ENCODE results near the gene SMAD3. TPM values are rescaled to one million over a fixed set of nuclear protein-coding genes. Genes with fewer than 3 reads are reported as not detected.
A peak's percentile ranks its signal among the peaks of the same experiment; 100 is the strongest.

The SMAD3 gene
- total RNA-seq, 1 experiment from 2014 or later = 99.5 TPM

DNA sequence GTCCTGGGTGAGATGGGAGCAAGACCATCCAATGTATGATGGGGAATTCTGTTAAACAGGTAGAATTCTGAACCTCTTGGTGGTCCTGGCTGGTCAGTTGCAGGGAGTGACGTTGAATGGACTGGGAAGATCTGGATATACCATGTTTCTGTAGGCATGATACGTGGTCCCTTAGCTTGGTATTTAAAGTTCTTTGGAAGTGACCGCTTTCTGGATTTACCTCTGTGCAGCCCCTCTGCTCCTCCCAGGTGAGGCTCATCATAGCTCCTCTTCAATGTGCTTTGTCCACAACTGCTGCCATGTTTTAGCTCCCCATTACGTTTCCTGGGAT, 37.2 kb downstream of the SMAD3 start:
- no peak overlapping the region for H3K4me3 ChIP-seq
- peaks cover 5% of the 10 kb centered on the region for H3K36me3 ChIP-seq (ENCODE audit: low read depth)
- no peaks in the 10 kb centered on the region for H3K27me3 ChIP-seq (ENCODE audit: insufficient read depth, low read depth)
- no peaks in the 10 kb centered on the region for H3K9me3 ChIP-seq (ENCODE audit: insufficient read depth, low read depth)
- peaks cover 51% of the 10 kb centered on the region for H3F3A ChIP-seq (ENCODE audit: insufficient read depth, low read depth)
- CTCF ChIA-PET = no interaction called here
- intact Hi-C loops (cut with micrococcal nuclease; ENCODE audit: unreplicated experiment) = loop anchor here (10.0 kb wide), 1 partner anchor 202 kb away; no protein-coding TSS in a partner anchor
- no peak overlapping the region for H2AFZ ChIP-seq
- H3K27ac ChIP-seq = peak overlapping the region; percentile 100; the same call in 1 of the 2 replicates
- POLR2A ChIA-PET (ENCODE audit: unreplicated experiment) = no interaction called here
- TF ChIP-seq, protein P1, sequence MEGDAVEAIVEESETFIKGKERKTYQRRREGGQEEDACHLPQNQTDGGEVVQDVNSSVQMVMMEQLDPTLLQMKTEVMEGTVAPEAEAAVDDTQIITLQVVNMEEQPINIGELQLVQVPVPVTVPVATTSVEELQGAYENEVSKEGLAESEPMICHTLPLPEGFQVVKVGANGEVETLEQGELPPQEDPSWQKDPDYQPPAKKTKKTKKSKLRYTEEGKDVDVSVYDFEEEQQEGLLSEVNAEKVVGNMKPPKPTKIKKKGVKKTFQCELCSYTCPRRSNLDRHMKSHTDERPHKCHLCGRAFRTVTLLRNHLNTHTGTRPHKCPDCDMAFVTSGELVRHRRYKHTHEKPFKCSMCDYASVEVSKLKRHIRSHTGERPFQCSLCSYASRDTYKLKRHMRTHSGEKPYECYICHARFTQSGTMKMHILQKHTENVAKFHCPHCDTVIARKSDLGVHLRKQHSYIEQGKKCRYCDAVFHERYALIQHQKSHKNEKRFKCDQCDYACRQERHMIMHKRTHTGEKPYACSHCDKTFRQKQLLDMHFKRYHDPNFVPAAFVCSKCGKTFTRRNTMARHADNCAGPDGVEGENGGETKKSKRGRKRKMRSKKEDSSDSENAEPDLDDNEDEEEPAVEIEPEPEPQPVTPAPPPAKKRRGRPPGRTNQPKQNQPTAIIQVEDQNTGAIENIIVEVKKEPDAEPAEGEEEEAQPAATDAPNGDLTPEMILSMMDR (conservative IDR thresholded peaks at IDR 0.05) = no peak
- no peak for TF ChIP-seq EZH2 (IDR thresholded peaks at IDR 0.05; ENCODE audit: low read depth)
- BruUV-seq (replicated peaks) = no TSS peak
- H3K79me2 ChIP-seq (ENCODE audit: low read depth) = peaks cover 86% of the 10 kb centered on the region
- H3K4me2 ChIP-seq = no peak overlapping the region
- H4K20me1 ChIP-seq (ENCODE audit: insufficient read depth) = no peaks in the 10 kb centered on the region
- no peaks in the 10 kb centered on the region for H3K9me2 ChIP-seq (ENCODE audit: insufficient read depth)
- DNase-seq = no peak
- peaks cover 48% of the 10 kb centered on the region for H3K4me1 ChIP-seq (replicated peaks; ENCODE audit: insufficient read depth)

DNA sequence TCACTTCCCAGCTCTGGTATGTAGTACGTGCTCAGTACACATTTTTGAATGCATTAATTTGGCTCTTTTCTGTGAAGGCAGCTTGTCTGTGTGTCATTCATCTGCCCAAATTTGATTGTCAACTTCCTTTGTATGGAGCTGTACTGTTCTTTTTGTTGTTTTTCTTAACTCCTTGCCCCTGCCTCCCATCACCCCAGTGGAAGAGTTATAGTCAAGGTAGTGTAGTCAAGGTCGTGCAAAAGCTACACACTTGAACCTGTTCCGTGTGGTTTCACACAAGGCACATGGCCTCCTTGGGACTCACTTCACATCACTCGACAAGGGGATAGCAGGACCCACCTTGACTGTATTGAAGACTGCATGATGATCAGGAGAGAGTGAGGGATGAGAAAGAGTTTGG, 37.6 kb downstream of the SMAD3 start:
- Histone ChIP-seq H3K9me3 (ENCODE audit: insufficient read depth, low read depth) (no peaks in the 10 kb centered on the region), H3K27ac (peak overlapping the region; percentile 100), H3K9me2 (ENCODE audit: insufficient read depth) (no peaks in the 10 kb centered on the region), H3F3A (ENCODE audit: insufficient read depth, low read depth) (peaks cover 53% of the 10 kb centered on the region), H4K20me1 (ENCODE audit: insufficient read depth) (no peaks in the 10 kb centered on the region), H3K27me3 (ENCODE audit: insufficient read depth, low read depth) (no peaks in the 10 kb centered on the region), H3K79me2 (ENCODE audit: low read depth) (peaks cover 86% of the 10 kb centered on the region), H3K4me2 (no peak overlapping the region), H3K4me1 (replicated peaks; ENCODE audit: insufficient read depth) (peaks cover 51% of the 10 kb centered on the region), H3K4me3 (no peak overlapping the region), H3K36me3 (ENCODE audit: low read depth) (peaks cover 2% of the 10 kb centered on the region; the same call in 1 of the 2 replicates), H2AFZ (no peak overlapping the region)
- TF ChIP-seq EZH2 (IDR thresholded peaks at IDR 0.05; ENCODE audit: low read depth) = no peak
- TF ChIP-seq, protein P1 (conservative IDR thresholded peaks at IDR 0.05) = no peak
- intact Hi-C loops (cut with micrococcal nuclease; ENCODE audit: unreplicated experiment) = loop anchor here (10.0 kb wide), 1 partner anchor 202 kb away; no protein-coding TSS in a partner anchor
- ChIA-PET CTCF (no interaction called here), POLR2A (ENCODE audit: unreplicated experiment) (no interaction called here)
- DNase-seq = no peak
- BruUV-seq (replicated peaks) = no TSS peak

DNA sequence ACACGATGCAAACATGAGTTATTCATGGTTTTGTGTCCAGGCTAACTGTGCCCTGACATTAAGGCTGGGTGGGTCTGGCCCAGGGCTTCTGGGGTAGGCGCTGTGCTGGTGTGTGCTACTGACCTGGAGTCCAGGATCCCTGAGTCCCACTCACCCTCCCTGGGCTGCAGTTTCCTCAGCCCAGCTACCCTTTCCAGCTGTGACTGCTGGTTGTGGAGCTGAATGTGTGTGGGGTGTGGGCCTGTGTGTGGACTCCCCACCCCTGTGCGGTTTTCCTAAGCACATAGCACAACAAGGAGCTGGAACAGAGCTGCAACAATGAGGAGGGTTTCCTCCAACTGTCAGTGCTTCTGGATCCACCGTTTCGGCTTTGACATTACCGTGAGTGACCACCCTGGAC, 38.0 kb downstream of the SMAD3 start:
- Histone ChIP-seq H3F3A (ENCODE audit: insufficient read depth, low read depth) (peaks cover 57% of the 10 kb centered on the region), H3K79me2 (ENCODE audit: low read depth) (peaks cover 86% of the 10 kb centered on the region), H3K27ac (peak overlapping the region; percentile 100), H3K4me1 (replicated peaks; ENCODE audit: insufficient read depth) (peaks cover 55% of the 10 kb centered on the region), H2AFZ (no peak overlapping the region), H3K9me3 (ENCODE audit: insufficient read depth, low read depth) (no peaks in the 10 kb centered on the region), H3K4me3 (no peak overlapping the region), H4K20me1 (ENCODE audit: insufficient read depth) (no peaks in the 10 kb centered on the region), H3K9me2 (ENCODE audit: insufficient read depth) (no peaks in the 10 kb centered on the region), H3K27me3 (ENCODE audit: insufficient read depth, low read depth) (no peaks in the 10 kb centered on the region), H3K4me2 (no peak overlapping the region), H3K36me3 (ENCODE audit: low read depth) (peaks cover 5% of the 10 kb centered on the region; the same call in 1 of the 2 replicates)
- POLR2A ChIA-PET (ENCODE audit: unreplicated experiment) = no interaction called here
- CTCF ChIA-PET = no interaction called here
- no peak for DNase-seq
- no peak for TF ChIP-seq EZH2 (IDR thresholded peaks at IDR 0.05; ENCODE audit: low read depth)
- TF ChIP-seq, protein P1 (conservative IDR thresholded peaks at IDR 0.05) = no peak
- BruUV-seq (replicated peaks) = no TSS peak
- intact Hi-C loops (cut with micrococcal nuclease; ENCODE audit: unreplicated experiment) = loop anchor here (10.0 kb wide), 1 partner anchor 201 kb away; no protein-coding TSS in a partner anchor

Data from PC-9 (cell line).